Upper lobe of right lung (tissue), 1 donor: ENCODE measurements around the gene P2RX5. TPM values are rescaled to one million over a fixed set of nuclear protein-coding genes. Genes with fewer than 3 reads are reported as not detected.
A peak's percentile ranks its signal among the peaks of the same experiment; 100 is the strongest.

Experiments
- ATAC-seq: fragments of 200-7000 bp; cut with Tn5 transposase; one replicate; pipeline ENCODE4 v1.9.1; 2020; ENCODE audit warnings: mild to moderate bottlenecking, moderate library complexity
- DNase-seq: peaks from one replicate; pipeline ENCODE4 v3.0.0-alpha.2; 2020
- H3K27ac ChIP-seq: fragments of 200-600 bp; one replicate; pipeline ENCODE4 v1.8.0; 2022
- H3K27me3 ChIP-seq: fragments of 200-600 bp; one replicate; pipeline ENCODE4 v1.8.0; 2022; ENCODE audit warnings: mild to moderate bottlenecking
- H3K36me3 ChIP-seq: fragments of 200-600 bp; one replicate; pipeline ENCODE4 v1.8.0; 2022
- H3K4me1 ChIP-seq: fragments of 200-600 bp; one replicate; pipeline ENCODE4 v1.8.0; 2022
- H3K4me3 ChIP-seq: fragments of 200-600 bp; one replicate; pipeline ENCODE4 v1.8.0; 2022; ENCODE audit warnings: mild to moderate bottlenecking
- H3K9me3 ChIP-seq: fragments of 200-600 bp; one replicate; pipeline ENCODE4 v1.8.0; 2022
- intact Hi-C: fragments of 100-400 bp; cut with DNase I; formaldehyde crosslinking; loops from one replicate; pipeline ENCODE4 v1.11.0; 2022
- total RNA-seq: library from RNA; stranded (reverse); fragmentation: NEBNext Ultra II Directional; extraction: Animal tissue kit (Norgen Biotek cat#: 25700); gene quantifications from one replicate; pipeline ENCODE4 v1.2.1, GENCODE V29; 2021
- TF ChIP-seq, protein P1 (sequence below): fragments of 200-600 bp; IDR thresholded peaks from one replicate; pipeline ENCODE4 v1.8.0; 2022; ENCODE audit warnings: antibody characterized with exemption
- donor health status: DM: no; HTN: yes; CAD: no; lungs with severe emphysema.

The P2RX5 gene
- total RNA-seq, 1 donor from 2014 or later: 1.6 TPM

- intact Hi-C loops: no loop called here
- DNase-seq (no peak), ATAC-seq (peak; percentile 11)
- Histone ChIP-seq H3K36me3 (peaks cover 4% of the 10 kb centered on the region), H3K27me3 (no peaks in the 10 kb centered on the region), H3K4me3 (peak overlapping the region; percentile 91), H3K4me1 (peaks cover 22% of the 10 kb centered on the region), H3K9me3 (no peaks in the 10 kb centered on the region), H3K27ac (peak overlapping the region; percentile 99)
- TF ChIP-seq, protein P1, sequence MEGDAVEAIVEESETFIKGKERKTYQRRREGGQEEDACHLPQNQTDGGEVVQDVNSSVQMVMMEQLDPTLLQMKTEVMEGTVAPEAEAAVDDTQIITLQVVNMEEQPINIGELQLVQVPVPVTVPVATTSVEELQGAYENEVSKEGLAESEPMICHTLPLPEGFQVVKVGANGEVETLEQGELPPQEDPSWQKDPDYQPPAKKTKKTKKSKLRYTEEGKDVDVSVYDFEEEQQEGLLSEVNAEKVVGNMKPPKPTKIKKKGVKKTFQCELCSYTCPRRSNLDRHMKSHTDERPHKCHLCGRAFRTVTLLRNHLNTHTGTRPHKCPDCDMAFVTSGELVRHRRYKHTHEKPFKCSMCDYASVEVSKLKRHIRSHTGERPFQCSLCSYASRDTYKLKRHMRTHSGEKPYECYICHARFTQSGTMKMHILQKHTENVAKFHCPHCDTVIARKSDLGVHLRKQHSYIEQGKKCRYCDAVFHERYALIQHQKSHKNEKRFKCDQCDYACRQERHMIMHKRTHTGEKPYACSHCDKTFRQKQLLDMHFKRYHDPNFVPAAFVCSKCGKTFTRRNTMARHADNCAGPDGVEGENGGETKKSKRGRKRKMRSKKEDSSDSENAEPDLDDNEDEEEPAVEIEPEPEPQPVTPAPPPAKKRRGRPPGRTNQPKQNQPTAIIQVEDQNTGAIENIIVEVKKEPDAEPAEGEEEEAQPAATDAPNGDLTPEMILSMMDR: no peak
These were observed 59.0 kb downstream of the P2RX5 start for GRCh38 chr17:3636908-3637373.

- H3K4me1 ChIP-seq: peaks cover 22% of the 10 kb centered on the region
- intact Hi-C loops: no loop called here
- TF ChIP-seq, protein P1: no peak
- H3K27ac ChIP-seq: peak within 1 kb of the TSS; percentile 99
- H3K4me3 ChIP-seq: peak within 1 kb of the TSS; percentile 91
- no peaks in the 10 kb centered on the region for H3K27me3 ChIP-seq
- DNase-seq: peak; percentile 98
- H3K36me3 ChIP-seq: peaks cover 4% of the 10 kb centered on the region
- ATAC-seq: peak; percentile 98
- no peaks in the 10 kb centered on the region for H3K9me3 ChIP-seq
These were observed 59.6 kb downstream of the P2RX5 start, which contains the start of the genes CTNS and SHPK for GRCh38 chr17:3636154-3636907. CTNS (plus strand) TSS chr17:3636760; CDS start chr17:3640207, 3,447 bp downstream. SHPK (minus strand) TSS chr17:3636250; CDS start chr17:3636219, 31 bp downstream.

DNA sequence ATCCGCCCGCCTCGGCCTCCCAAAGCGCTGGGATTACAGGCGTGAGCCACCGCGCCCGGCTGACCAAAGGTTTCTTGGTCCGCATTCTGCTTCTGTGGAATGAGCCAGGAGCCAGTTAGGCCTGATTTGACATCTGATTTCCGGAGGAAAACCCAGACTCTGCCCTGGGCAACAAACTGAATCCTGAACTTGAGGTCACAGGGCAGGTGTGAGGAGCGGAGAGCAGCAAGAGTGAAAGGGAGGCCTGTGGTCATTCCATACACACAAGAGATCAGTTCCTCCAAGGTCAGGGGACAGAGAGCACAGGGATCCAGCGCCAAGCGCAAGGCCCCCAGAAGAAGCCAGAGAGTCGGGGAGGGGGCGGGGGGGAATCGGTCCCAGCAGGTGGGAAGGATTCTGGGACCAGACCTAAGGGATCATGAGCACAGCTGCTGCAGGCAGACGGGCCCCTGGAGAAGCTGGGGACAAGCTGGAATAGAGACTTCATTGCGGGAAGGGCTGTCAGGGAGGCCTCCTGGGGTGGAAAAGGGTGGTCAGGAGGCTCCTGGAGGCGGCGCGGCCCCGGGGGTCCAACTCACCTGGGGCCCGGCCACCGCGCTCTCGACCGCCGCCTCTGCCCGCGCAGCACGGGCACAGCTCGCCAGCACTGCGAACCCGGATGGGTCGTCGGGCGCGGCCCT is 60.3 kb downstream of the P2RX5 start:
- DNase-seq (no peak), ATAC-seq (no peak)
- Histone ChIP-seq H3K36me3 (peaks cover 4% of the 10 kb centered on the region), H3K27ac (peak overlapping the region; percentile 99), H3K4me1 (peaks cover 22% of the 10 kb centered on the region), H3K9me3 (no peaks in the 10 kb centered on the region), H3K27me3 (no peaks in the 10 kb centered on the region), H3K4me3 (peak overlapping the region; percentile 91)
- intact Hi-C loops: no loop called here
- TF ChIP-seq, protein P1: no peak

- Histone ChIP-seq H3K9me3 (no peaks in the 10 kb centered on the region), H3K36me3 (peaks cover 23% of the 10 kb centered on the region), H3K4me3 (no peak overlapping the region), H3K27me3 (no peaks in the 10 kb centered on the region), H3K27ac (no peak overlapping the region), H3K4me1 (peaks cover 15% of the 10 kb centered on the region)
- intact Hi-C loops: no loop called here
- ATAC-seq (no peak), DNase-seq (no peak)
- TF ChIP-seq, protein P1: no peak
These were observed 63.7 kb downstream of the P2RX5 start for GRCh38 chr17:3632287-3632686.

DNA sequence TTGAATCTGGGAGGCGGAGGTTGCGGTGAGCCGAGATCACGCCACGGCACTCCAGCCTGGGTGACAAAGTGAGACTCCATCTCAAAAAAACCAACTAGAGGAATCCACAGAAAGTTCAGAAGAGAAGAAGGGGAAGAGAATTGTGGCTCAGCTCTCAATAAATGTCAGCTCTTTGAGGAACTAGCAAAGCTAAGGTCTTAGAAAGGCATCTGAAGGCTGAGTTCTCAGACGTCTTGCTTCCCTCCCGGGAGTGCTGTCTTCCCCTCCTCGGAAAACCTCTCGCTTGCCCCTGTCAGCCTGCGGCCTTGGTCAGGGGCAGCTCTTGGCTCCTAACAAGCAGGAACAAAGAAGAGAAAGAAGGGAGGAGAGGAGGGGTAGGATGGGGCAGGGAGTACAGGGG is 65.2 kb downstream of the P2RX5 start:
- peaks cover 12% of the 10 kb centered on the region for H3K4me1 ChIP-seq
- DNase-seq: no peak
- no peaks in the 10 kb centered on the region for H3K9me3 ChIP-seq
- no peak for ATAC-seq
- H3K27ac ChIP-seq: no peak overlapping the region
- no peak overlapping the region for H3K4me3 ChIP-seq
- H3K36me3 ChIP-seq: peaks cover 30% of the 10 kb centered on the region
- TF ChIP-seq, protein P1: no peak
- H3K27me3 ChIP-seq: no peaks in the 10 kb centered on the region
- intact Hi-C loops: no loop called here
